HCT116 (cell line): ENCODE results near the gene DDX47. TPM values are rescaled to one million over a fixed set of nuclear protein-coding genes. Genes with fewer than 3 reads are reported as not detected.
A peak's percentile ranks its signal among the peaks of the same experiment; 100 is the strongest.
"Not testable (repeated sequence)": the region's sequence is repeated elsewhere in the genome, so short reads cannot be mapped to it uniquely, and the experiment has no call there.

ENCODE experiments used
- ATAC-seq: fragments of 200-7000 bp; cut with Tn5 transposase; 2 replicates; pipeline ENCODE4 v1.9.1; 2020; ENCODE audit warnings: mild to moderate bottlenecking, moderate library complexity
- BruUV-seq: library from RNA; stranded (reverse); fragments of 400-500 nt; replicated peaks from 2 replicates; lab custom pipeline; 2021; lab: Mats Ljungman, UMichigan
- CTCF ChIA-PET: fragments of 300-600 bp; sonication (Branson Sonifier 250); formaldehyde crosslinking; loops from one replicate; lab custom pipeline; 2021; ENCODE audit warnings: antibody characterized with exemption; lab: Charles Lee
- POLR2A ChIA-PET: fragments of 300-600, 350-600 bp; sonication (Branson Sonifier 250); formaldehyde crosslinking; loops from one replicate; lab custom pipeline; 2021; ENCODE audit warnings: antibody characterized with exemption; lab: Charles Lee
- RAD21 ChIA-PET, 2 experiments: fragments of 300-600 bp; sonication (Branson Sonifier 250); formaldehyde crosslinking; loops; one replicate each; lab custom pipeline; 2023; ENCODE audit warnings: low total read pairs in 2 of 2; ENCODE audit not compliant: uncharacterized antibody in 2 of 2, unreplicated experiment in 2 of 2, low non-redundant PET in 1 of 2; lab: Charles Lee
- DNase-seq: peaks from one replicate; pipeline ENCODE4 v3.0.0-alpha.2; 2010; ENCODE audit warnings: low read depth, low spot score
- H2AFZ ChIP-seq: fragments of 200-600 bp; shearing (Covaris generic), sonication (generic); 2 replicates; pipeline ENCODE4 v1.6.1; 2017; ENCODE audit warnings: low read depth, mixed run types, mixed read lengths, antibody characterized with exemption, low read length; ENCODE audit not compliant: poor library complexity, severe bottlenecking
- H3K27ac ChIP-seq: 2 replicates; pipeline ENCODE4 v1.5.1; 2012; ENCODE audit warnings: low read depth, low read length
- H3K27me3 ChIP-seq: fragments of 200-600 bp; sonication (generic); 2 replicates; pipeline ENCODE4 v1.6.1; 2016; ENCODE audit warnings: mixed run types, low read length, mixed read lengths; ENCODE audit not compliant: insufficient read depth
- H3K36me3 ChIP-seq, 2 experiments: fragments of 200-500 bp in 1 of 2; fragments of 200-600 bp in 1 of 2; sonication (Bioruptor generic) in 1 of 2; sonication (generic) in 1 of 2; 2 replicates each; pipeline versions ENCODE4 v1.5.1 to v1.6.1; 2014 to 2016; ENCODE audit warnings: low read length in 2 of 2, inconsistent platforms in 1 of 2, mixed read lengths in 1 of 2, mixed run types in 1 of 2; ENCODE audit not compliant: insufficient read depth in 2 of 2, control insufficient read depth in 1 of 2
- H3K4me1 ChIP-seq, 2 experiments: fragments of 200-600 bp in 1 of 2; sonication (generic) in 1 of 2; 2 replicates each; pipeline versions ENCODE4 v1.5.1 to v1.6.1; 2012 to 2017; ENCODE audit warnings: low read length in 2 of 2, inconsistent platforms in 1 of 2, mild to moderate bottlenecking in 1 of 2, mixed read lengths in 1 of 2, mixed run types in 1 of 2, moderate library complexity in 1 of 2; ENCODE audit not compliant: insufficient read depth in 2 of 2, control insufficient read depth in 1 of 2
- H3K4me2 ChIP-seq: fragments of 200-600 bp; sonication (generic); 2 replicates; pipeline ENCODE4 v1.6.1; 2017; ENCODE audit warnings: mixed run types, low read length, mixed read lengths
- H3K4me3 ChIP-seq, 2 experiments: fragments of 200-600 bp in 1 of 2; sonication (generic) in 1 of 2; replicated peaks in 1 of 2; 2 replicates each; pipeline ENCODE4 v1.5.1; 2011 to 2016; ENCODE audit warnings: low read length in 2 of 2, control low read depth in 1 of 2, low read depth in 1 of 2, mild to moderate bottlenecking in 1 of 2, mixed read lengths in 1 of 2, mixed run types in 1 of 2
- H3K79me2 ChIP-seq: fragments of 200-600 bp; sonication (generic); 2 replicates; pipeline ENCODE4 v1.6.1; 2017; ENCODE audit warnings: mild to moderate bottlenecking, mixed run types, low read length, moderate library complexity, mixed read lengths; ENCODE audit not compliant: insufficient read depth
- H3K9ac ChIP-seq: fragments of 200-600 bp; sonication (generic); 2 replicates; pipeline ENCODE4 v1.6.1; 2016; ENCODE audit warnings: low read length, mixed read lengths
- H3K9me2 ChIP-seq: fragments of 200-600 bp; sonication (generic), shearing (Covaris generic); 2 replicates; pipeline ENCODE4 v1.6.1; 2017; ENCODE audit warnings: mixed run types, mild to moderate bottlenecking, moderate library complexity; ENCODE audit not compliant: insufficient read depth
- H3K9me3 ChIP-seq, 2 experiments: fragments of 200-500 bp in 1 of 2; fragments of 200-600 bp in 1 of 2; sonication (Bioruptor generic) in 1 of 2; sonication (generic) in 1 of 2; 2 replicates each; pipeline ENCODE4 v1.6.1; 2014 to 2017; ENCODE audit warnings: low read length in 2 of 2, mixed read lengths in 2 of 2, inconsistent platforms in 1 of 2, low read depth in 1 of 2, mild to moderate bottlenecking in 1 of 2, mixed run types in 1 of 2, moderate library complexity in 1 of 2; ENCODE audit not compliant: control insufficient read depth in 1 of 2, insufficient read depth in 1 of 2
- H4K20me1 ChIP-seq: fragments of 200-600 bp; sonication (generic), shearing (Covaris generic); 2 replicates; pipeline ENCODE4 v1.6.1; 2017; ENCODE audit warnings: mixed run types, mild to moderate bottlenecking, moderate library complexity; ENCODE audit not compliant: insufficient read depth
- EZH2 ChIP-seq: fragments of 200-600 bp; sonication (generic); IDR thresholded peaks from 2 replicates; pipeline ENCODE4 v1.6.1; 2017; ENCODE audit warnings: antibody characterized with exemption, mixed run types
- SP1 ChIP-seq: IDR thresholded peaks from 2 replicates; pipeline ENCODE4 v1.6.1; 2012; ENCODE audit warnings: low read depth
- intact Hi-C: fragments of 100-400 bp; cut with micrococcal nuclease; formaldehyde crosslinking; loops from 2 replicates; pipeline ENCODE4 v1.10.0; 2022
- total RNA-seq: library from RNA; stranded (reverse); gene quantifications from one replicate; pipeline ENCODE4 v1.2.1, GENCODE V29; 2021; ENCODE audit not compliant: unreplicated experiment

The DDX47 gene
- total RNA-seq, 1 experiment from 2014 or later: 103 TPM

DNA sequence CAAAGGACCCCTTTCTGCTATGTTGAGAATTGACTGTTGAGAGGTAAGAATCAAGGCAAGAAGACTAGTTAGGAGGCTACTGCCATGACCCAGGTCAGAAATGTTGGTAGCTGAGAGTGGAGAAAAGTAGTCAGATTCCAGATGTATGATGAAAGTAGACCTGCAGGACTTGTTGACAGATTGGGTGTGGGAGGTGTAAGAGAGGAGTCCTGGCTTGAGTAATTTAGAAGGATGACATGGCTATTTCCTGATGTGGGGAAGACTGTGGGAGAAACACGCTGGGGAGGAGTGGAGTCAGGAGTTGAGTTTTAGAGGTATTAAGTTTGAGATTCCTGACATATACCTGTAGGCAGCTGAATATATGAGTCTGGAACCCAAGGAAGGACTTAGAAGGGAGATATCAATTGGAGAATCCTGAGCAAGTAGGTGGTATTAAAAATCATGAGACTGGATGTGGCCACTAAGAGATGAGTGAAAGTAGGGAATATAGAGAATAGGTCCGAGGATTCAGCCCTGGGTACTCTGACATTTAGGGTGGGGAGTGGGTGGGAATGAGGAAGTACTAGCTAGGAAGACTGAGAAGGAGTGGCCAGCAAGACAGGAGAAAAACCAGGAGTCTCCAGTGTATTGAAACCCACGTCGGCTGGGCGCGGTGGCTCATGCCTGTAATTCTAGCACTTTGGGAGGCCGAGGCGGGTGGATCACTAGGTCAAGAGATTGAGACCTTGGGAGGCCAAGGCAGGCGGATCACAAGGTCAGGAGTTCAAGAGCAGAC, 12.6 kb upstream of the DDX47 start:
- Histone ChIP-seq H3K9me3 (no peaks in the 10 kb centered on the region), H3K27ac (no peak overlapping the region), H3K79me2 (no peaks in the 10 kb centered on the region), H3K9me2 (no peaks in the 10 kb centered on the region), H3K36me3 (no peaks in the 10 kb centered on the region), H4K20me1 (no peaks in the 10 kb centered on the region), H3K4me1 (peaks cover 34 to 51% of the 10 kb centered on the region in 2 experiments), H2AFZ (no peak overlapping the region), H3K4me3 (no peak overlapping the region), H3K9ac (no peak overlapping the region), H3K27me3 (no peaks in the 10 kb centered on the region), H3K4me2 (peak overlapping the region; percentile 10)
- CTCF ChIA-PET: no interaction called here
- RAD21 ChIA-PET: no interaction called here
- TF ChIP-seq EZH2: no peak
- 0 out of 2 replicates have a peak, but pooled peaks have one; percentile 26 for TF ChIP-seq SP1
- ATAC-seq (no peak), DNase-seq (no peak)
- POLR2A ChIA-PET: no interaction called here
- BruUV-seq: no TSS peak
- intact Hi-C loops: loop anchor here (10.0 kb wide), 1 partner anchor 404 kb away; no protein-coding TSS in a partner anchor

DNA sequence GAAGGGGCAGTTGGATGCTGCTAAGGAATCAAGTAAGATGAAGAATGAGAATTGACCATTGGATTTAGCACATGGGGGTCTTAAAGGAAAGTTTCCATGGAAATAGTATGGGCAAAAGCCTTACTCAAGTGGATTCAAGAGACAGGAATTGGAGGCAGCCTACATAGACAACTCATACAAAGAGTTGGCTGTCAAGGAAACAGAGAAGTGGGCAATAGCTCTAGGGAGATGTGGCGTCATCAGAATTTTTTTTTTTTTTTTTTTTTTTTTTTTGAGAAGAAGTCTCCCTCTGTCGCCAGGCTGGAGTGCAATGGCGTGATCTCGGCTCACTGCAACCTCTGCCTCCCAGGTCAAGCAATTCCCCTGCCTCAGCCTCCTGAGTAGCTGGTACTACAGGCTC, 11.5 kb upstream of the DDX47 start:
- CTCF ChIA-PET: not testable (repeated sequence)

More for the DNA sequence above, 11.5 kb upstream of the DDX47 start:
- DNase-seq, H3K27ac ChIP-seq, ATAC-seq, H3K27me3 ChIP-seq, H3K79me2 ChIP-seq, H3K4me3 ChIP-seq, H4K20me1 ChIP-seq, BruUV-seq, RAD21 ChIA-PET, H3K36me3 ChIP-seq, H3K9me3 ChIP-seq, H3K9me2 ChIP-seq, H3K9ac ChIP-seq, POLR2A ChIA-PET, H3K4me2 ChIP-seq, H2AFZ ChIP-seq: not testable (repeated sequence)
- H3K4me1 ChIP-seq: peaks cover 34 to 57% of the 10 kb centered on the region in 2 experiments
- intact Hi-C loops: loop anchor here (10.0 kb wide), 1 partner anchor 403 kb away; no protein-coding TSS in a partner anchor
